H1 (cell line): Measurements from ENCODE around the gene EPS8.

Experiments
- CTCF ChIP-seq, 3 experiments: IDR thresholded peaks; 1 replicate in 2 of 3; 2 replicates in 1 of 3; pipeline versions ENCODE4 v1.5.1 to v1.6.1; 2011; ENCODE audit warnings: low read length in 3 of 3, mild to moderate bottlenecking in 3 of 3, inconsistent platforms in 2 of 3, low read depth in 1 of 3, moderate library complexity in 1 of 3; ENCODE audit not compliant: insufficient read depth in 1 of 3; ENCODE audit errors: control extremely low read depth in 1 of 3
- KDM1A ChIP-seq: fragments of 200-600, 300-600 bp; sonication (generic); IDR thresholded peaks from 2 replicates; pipeline ENCODE4 v1.7.1; 2016; ENCODE audit warnings: mild to moderate bottlenecking, low read length, borderline replicate concordance

- TF ChIP-seq CTCF (IDR thresholded peaks at IDR 0.05; ENCODE audit: control extremely low read depth in 1 of 3, insufficient read depth in 1 of 3, low read depth in 1 of 3, low read length in 3 of 3) (no peak), KDM1A (no peak)
Observed at GRCh38 chr12:15613981-15614380, 175.2 kb downstream of the EPS8 start.
